Prostate gland (tissue), 2 donors: ENCODE data around the gene SCN7A.

Experiments
- POLR2A ChIP-seq: fragments of 450-650 bp; IDR thresholded peaks from one replicate; pipeline ENCODE4 v1.6.1; 2016; ENCODE audit warnings: antibody characterized with exemption, mild to moderate bottlenecking
- POLR2AphosphoS5 ChIP-seq: sonication (generic); formaldehyde crosslinking; IDR thresholded peaks from one replicate; pipeline ENCODE4 v1.6.1; 2017; ENCODE audit warnings: antibody characterized with exemption
- TF ChIP-seq, protein P1 (sequence below), 4 experiments: fragments of 200-600 bp in 2 of 4; fragments of 450-650 bp in 2 of 4; sonication (generic) in 2 of 4; IDR thresholded peaks; 1 replicate in 3 of 4; 2 replicates in 1 of 4; pipeline ENCODE4 v1.5.1; 2016 to 2019; ENCODE audit warnings: antibody characterized with exemption in 4 of 4, mild to moderate bottlenecking in 2 of 4, moderate library complexity in 2 of 4

DNA sequence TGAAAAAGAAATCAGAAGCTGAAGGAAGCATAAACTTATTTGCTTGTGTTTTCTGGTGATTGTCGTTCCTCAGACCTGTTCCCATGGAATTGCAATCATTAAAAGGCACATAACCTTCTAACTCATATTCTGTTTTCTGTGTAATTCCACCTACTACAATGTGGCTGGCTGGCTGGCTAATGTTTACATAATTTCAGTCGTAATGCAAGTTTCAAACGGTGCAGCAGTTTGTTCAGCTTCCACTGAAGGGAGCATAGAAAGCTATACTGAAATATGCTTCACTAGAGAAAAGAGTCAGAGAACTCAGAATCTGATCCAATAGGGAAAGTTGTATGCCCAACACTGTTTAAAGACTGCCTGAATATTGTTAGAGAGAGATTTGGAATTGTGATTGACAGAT lies 27.1 kb upstream of the SCN7A start:
- TF ChIP-seq POLR2A (no peak), POLR2AphosphoS5 (no peak)
- TF ChIP-seq, protein P1, sequence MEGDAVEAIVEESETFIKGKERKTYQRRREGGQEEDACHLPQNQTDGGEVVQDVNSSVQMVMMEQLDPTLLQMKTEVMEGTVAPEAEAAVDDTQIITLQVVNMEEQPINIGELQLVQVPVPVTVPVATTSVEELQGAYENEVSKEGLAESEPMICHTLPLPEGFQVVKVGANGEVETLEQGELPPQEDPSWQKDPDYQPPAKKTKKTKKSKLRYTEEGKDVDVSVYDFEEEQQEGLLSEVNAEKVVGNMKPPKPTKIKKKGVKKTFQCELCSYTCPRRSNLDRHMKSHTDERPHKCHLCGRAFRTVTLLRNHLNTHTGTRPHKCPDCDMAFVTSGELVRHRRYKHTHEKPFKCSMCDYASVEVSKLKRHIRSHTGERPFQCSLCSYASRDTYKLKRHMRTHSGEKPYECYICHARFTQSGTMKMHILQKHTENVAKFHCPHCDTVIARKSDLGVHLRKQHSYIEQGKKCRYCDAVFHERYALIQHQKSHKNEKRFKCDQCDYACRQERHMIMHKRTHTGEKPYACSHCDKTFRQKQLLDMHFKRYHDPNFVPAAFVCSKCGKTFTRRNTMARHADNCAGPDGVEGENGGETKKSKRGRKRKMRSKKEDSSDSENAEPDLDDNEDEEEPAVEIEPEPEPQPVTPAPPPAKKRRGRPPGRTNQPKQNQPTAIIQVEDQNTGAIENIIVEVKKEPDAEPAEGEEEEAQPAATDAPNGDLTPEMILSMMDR (IDR thresholded peaks at IDR 0.05), result no peak
